HG03520 (cell line): Measurements from ENCODE around the gene AGMO.
"Not testable (repeated sequence)": the region's sequence is repeated elsewhere in the genome, so short reads cannot be mapped to it uniquely, and the experiment has no call there.

ENCODE experiments used
- ATAC-seq: cut with Tn5 transposase; IDR thresholded peaks from one replicate; pipeline ENCODE4 v1.9.1; 2021; ENCODE audit warnings: mild to moderate bottlenecking, moderate library complexity; ENCODE audit not compliant: unreplicated experiment

Gene AGMO

GRCh38 chr7:15560968-15561367 is 847 bp downstream of the AGMO start:
- ATAC-seq = no peak

- ATAC-seq = no peak
Measured at GRCh38 chr7:15559416-15559928, 2.3 kb downstream of the AGMO start.

- ATAC-seq = no peak
Measured at GRCh38 chr7:15558756-15559155, 3.1 kb downstream of the AGMO start.

- ATAC-seq = no peak
Measured at GRCh38 chr7:15557686-15558085, 4.1 kb downstream of the AGMO start.

- ATAC-seq = no peak
Measured at GRCh38 chr7:15557186-15557585, 4.6 kb downstream of the AGMO start.

- no peak for ATAC-seq
Measured at GRCh38 chr7:15556339-15557105, 5.3 kb downstream of the AGMO start.

GRCh38 chr7:15555381-15555859 is 6.4 kb downstream of the AGMO start:
- ATAC-seq = no peak

- ATAC-seq = no peak
Measured at GRCh38 chr7:15554744-15555143, 7.1 kb downstream of the AGMO start.

- no peak for ATAC-seq
Measured at GRCh38 chr7:15554081-15554480, 7.7 kb downstream of the AGMO start.

- not testable (repeated sequence) for ATAC-seq
Measured at GRCh38 chr7:15547320-15547719, 14.5 kb downstream of the AGMO start.

- no peak for ATAC-seq
Measured at GRCh38 chr7:15546272-15546792, 15.5 kb downstream of the AGMO start.

- no peak for ATAC-seq
Measured at GRCh38 chr7:15544050-15544449, 17.8 kb downstream of the AGMO start.

- ATAC-seq = no peak
Measured at GRCh38 chr7:15543256-15543655, 18.6 kb downstream of the AGMO start.

GRCh38 chr7:15527648-15528047 is 34.2 kb downstream of the AGMO start:
- no peak for ATAC-seq

- ATAC-seq = no peak
Measured at GRCh38 chr7:15525652-15526263, 36.1 kb downstream of the AGMO start.

- ATAC-seq = no peak
Measured at GRCh38 chr7:15524077-15524476, 37.7 kb downstream of the AGMO start.

- not testable (repeated sequence) for ATAC-seq
Measured at GRCh38 chr7:15517865-15518264, 44.0 kb downstream of the AGMO start.

GRCh38 chr7:15515252-15515651 is 46.6 kb downstream of the AGMO start:
- no peak for ATAC-seq

- ATAC-seq = no peak
Measured at GRCh38 chr7:15508258-15508657, 53.6 kb downstream of the AGMO start.

GRCh38 chr7:15507708-15508107 is 54.1 kb downstream of the AGMO start:
- no peak for ATAC-seq

- ATAC-seq = no peak
Measured at GRCh38 chr7:15507171-15507570, 54.6 kb downstream of the AGMO start.

- no peak for ATAC-seq
Measured at GRCh38 chr7:15505761-15506160, 56.1 kb downstream of the AGMO start.
